CD4-positive, alpha-beta T cell treated with Interleukin-15 for 4 hours (primary cell): ENCODE results near the gene JAKMIP1.
"Not testable (repeated sequence)": the region's sequence is repeated elsewhere in the genome, so short reads cannot be mapped to it uniquely, and the experiment has no call there.

ENCODE experiments used
- DNase-seq: peaks from one replicate; pipeline ENCODE4 v3.0.0-alpha.2; 2020; ENCODE audit warnings: low spot score

Gene JAKMIP1

DNA sequence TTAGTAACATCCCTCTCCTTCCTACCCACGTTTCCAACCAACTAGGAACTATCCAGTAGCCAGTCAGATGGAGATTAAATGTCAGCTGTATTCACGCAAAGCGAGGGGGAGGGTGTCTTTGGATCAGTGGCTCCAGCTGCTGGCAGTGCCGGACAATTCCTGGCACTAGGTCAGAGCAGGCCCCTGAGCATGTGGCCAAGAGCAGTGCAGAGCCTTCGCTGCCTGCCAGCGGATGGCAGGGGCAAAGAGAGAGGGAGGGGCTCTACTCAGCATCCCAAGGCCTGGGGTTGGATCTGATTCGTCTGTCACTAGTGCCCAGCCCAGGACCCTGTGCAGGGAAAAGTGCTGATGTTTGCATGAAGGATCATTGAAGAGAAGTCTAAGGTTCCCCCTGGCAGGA lies 28.7 kb upstream of the JAKMIP1 start:
- DNase-seq = no peak

DNA sequence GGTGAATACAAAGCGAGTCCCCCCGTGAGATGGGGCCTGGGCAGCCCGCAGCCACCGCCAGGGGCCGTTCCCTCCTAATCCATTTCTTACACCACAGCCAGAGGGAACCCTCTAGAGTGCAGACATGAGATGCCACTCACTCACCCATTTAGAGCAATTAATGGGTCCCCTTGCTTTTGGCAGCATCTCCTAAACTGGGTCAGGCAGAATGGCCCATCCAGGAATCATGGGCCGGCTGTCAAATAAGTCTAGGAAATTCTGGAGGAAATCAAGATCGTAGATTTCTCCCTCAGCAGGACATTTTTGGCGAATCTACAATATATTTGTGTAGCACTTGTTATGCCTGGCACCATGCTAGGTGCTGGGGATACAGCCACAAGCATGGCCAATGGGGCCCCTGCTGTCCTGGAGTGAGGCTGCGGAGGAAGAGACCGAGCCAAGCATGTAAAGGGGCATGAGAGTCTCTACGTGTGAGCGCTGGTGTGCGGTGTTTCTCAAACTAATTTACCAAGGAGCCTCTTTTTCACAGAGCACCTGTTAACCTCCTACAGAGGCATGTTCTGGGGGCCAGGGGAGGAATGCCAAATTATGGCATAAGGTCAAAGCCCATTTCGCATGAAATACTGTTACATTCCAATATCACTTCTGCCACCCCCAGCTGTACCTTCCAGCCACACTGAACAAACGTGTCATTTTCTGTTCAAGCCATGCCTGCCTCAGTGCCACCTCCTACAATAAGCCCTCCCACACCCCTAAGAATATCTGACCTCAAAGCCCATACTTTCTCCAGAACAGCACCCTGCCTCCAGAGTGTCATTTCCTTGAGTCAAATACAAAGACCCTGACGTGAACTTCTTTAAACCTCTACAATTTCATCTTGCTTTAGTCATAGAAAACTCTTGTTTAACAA lies 28.1 kb upstream of the JAKMIP1 start:
- no peak for DNase-seq

DNA sequence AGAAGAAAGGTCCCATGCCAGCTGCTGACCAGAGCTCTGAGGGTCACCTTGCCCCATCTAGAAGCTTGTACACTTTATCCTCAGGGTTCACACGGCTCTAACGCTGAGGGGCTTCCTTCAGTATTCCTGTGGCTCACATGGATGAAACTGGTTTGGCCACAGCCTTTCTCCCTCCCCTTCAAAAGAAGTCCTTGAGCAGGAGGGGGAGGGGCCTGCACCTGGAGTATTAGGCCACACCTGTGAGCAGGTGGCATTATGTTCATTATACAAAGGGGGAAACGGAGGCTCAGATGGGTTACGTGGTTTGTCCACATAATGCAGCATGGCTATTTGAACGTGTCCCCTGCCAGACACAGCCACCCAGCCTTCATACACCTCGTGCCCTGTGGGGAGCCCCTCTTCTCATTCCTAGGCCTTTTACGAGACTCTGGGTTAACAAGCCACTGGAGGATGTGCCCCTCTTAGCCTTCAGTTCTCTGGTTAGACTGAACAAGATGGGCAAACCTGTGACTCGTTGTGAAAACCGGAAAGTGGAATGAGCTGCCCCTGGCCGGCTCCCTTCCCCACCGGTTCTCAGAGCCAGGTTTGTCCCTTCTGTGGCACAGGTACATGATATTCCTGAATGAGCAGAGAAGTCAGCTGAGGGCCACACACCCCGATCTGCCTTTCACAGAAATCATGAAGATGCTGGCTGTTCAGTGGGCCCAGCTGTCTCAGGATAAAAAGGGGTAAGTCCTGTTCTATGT lies 27.2 kb upstream of the JAKMIP1 start:
- no peak for DNase-seq

DNA sequence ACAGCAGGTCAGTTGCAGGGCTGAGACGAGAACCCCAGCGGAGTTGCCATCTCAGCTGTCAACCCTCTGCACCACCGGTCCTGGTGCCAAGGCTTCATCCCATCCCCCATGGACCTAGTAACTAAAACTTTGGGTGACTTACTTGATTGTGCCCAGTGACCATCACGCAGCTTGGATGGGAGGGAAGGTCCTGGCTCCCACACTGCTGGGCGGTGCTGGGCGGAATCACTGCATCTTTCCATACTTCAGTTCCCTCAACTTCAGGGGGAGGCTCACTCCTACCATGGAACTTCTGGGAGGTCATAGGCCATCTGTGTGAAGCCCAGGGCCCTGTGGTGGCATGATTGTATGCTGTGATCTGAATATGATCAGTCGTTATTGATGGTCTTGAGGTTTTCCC lies 26.2 kb upstream of the JAKMIP1 start:
- DNase-seq = no peak

DNA sequence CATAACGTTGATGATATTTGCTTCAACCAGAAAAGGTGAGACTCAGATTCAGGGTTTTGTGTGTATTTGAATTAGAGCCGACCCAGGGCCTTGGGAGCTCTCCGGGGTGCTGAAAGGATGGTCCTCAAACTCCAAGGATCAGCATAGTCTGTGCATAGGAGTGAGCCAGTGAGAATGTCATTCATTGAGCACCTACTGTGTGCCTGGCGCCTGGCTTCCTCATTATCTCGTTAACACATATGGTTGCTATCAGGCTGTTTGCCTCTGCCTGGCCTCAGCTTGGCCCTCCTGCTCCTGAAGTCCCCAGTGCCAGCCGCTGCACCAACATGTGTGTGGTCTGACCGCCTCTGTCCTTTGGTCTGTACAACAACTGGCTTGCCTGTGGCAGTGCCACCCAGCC lies 25.1 kb upstream of the JAKMIP1 start:
- no peak for DNase-seq

DNA sequence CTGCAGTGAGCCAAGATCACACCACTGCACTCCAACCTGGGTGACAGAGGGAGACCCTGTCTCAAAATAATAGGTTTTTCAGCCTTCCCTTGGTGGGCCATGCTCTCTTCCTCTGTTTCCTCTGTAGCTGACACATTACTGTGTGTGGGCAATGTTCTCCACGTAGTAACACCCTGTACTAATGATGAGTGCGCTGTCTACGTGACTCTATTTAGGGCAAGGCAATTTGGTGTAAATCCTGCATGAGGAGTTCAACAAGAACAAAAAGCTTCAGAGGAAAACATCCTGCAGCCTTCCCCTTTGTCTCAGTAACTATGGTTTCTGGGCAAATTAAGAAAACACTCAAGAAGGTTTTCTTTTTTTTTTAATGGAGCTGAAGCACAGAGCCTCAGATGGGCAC lies 24.4 kb upstream of the JAKMIP1 start:
- no peak for DNase-seq

DNA sequence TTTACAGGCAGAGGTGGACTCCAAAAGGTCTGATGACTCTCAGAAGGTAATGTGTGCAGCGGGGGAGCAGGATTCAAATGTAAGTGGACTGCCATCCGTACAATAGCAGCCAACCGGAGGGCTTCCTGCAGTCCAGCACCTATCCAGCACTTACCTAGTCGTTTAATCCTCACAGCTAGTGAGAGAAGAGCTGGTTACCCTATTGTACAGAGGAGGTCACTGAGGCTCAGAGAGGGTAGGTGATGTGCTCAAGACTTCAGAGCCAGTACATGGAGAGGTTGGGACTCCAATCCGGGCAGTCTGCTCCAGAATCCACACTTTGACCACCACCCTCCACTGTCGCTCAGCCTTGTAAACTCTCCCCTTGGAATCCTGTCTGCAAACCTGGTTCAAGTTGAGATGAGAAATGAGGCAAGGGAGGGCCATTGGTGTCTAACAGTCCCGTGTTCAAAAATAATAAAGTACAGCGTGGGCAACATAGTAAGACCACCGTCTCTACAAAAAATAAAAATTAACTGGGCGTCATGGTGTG lies 22.5 kb upstream of the JAKMIP1 start:
- no peak for DNase-seq

DNA sequence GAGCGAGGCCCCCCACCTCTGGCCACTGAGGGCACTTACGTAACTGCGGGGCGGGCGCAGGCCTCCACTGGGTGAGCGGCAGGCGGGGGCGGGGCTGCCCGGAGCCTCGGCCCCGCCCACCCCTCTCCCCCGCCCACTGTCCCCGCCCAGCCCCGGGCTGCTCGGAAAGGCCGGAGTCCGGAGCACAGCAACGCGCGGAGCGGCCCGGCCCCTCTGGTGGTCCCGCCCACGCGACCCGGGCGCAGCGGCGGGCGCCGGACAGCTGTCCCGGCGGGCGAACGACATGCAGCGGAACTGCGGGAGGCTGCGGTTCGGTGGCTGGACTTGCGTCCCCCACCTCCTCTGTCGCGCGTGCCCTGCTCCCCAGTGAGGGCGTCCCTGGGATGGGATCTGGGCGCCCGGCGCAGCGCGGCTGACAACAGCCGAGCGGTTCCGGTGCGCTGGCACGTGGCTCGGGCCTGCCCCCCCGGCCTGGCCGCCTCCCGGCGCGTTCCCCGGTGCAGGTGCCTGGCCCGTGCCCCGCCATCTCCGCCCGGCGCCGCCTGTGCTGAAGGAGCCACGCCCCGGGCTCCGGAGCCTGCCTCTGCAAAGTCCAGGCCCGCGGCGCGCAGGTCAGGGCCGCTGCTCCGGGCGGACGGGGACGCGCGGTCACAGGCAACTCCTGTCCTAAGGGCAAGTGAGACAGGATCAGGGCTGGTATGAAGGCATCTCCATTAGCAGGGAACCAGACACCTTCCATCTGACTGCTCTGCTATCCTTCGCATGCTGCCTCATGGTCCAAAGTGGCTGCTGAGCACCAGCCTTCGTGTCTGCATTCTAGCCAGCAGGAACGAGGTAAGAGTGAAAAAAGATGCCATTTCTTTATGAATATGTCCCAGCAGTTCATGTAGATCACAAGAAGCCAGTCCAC lies 21.8 kb upstream of the JAKMIP1 start:
- peak; percentile 11 for DNase-seq

DNA sequence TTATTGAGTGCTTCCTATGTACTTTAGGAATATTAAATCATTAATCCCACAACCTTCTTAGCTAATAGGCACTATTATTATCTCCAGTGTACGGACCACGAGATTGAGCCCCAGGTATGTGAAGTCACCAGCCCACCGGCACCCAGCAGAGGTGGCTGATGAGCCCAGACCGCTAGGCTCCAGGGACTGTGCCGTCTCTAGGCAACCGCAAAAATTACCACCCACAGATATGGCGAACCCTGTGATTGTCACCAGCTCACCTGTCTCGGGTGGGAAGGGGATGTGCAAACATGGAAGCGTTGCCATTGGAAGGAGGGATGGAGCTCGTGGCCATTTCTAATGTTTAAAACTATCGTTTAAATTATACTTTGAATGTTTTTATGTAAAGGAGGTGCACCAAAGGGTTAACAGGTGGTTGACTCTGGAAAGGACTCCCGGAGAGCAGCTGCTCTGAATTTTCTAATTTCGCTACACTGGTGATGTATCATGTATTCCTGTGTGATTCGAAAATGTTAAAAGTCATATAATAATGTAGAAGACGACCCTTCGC lies 21.0 kb upstream of the JAKMIP1 start:
- DNase-seq = no peak

DNA sequence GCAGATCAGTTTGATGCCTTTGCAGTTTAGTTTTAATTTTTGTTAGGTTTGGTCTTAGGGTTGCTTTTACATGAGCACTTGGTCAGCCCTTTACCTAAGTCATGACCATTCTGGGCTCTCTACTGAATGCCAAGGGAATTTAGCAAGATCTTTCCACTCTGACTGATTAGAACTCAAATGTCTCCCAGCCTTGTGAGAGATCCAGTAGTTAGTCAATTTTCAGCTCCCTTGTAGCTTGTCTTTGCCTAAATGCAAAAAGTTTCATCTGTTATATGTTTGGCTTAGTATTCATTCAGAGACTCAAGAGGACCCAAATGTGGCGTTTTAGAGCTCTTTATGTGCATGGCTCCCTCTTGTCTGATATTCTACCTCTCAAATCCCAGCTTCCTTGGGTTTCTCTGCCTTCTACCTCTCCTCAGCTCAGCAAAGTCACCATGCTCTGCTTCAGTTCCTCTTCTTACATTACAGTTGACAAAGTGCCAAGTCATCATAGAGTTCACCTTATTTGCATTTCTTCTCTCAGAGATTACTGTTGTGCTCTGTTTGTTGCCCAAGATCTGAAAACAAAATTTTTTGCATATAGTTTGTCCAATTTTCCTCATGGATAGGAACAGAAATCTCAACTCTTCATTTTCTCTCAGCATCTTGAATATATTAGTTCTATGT lies 17.5 kb upstream of the JAKMIP1 start:
- DNase-seq = no peak

DNA sequence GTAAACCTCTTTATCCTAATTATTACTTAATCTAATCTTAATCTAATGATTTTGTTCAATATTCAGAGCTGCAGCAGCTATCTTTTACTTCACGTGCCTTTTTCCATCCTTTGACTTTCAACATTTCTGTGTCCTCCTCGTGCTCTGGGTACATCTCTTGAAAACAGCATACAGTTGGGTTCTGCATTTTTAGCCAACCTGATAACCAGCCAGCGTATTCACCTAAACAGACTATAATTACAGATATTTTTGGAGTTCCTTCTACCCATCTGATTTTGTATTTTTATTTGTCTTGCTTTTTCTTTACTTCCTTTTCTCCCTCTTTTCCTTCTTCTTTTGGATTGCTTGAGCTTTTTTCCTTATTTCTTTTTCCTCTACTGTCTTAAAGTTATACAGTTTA lies 16.2 kb upstream of the JAKMIP1 start:
- DNase-seq = no peak

DNA sequence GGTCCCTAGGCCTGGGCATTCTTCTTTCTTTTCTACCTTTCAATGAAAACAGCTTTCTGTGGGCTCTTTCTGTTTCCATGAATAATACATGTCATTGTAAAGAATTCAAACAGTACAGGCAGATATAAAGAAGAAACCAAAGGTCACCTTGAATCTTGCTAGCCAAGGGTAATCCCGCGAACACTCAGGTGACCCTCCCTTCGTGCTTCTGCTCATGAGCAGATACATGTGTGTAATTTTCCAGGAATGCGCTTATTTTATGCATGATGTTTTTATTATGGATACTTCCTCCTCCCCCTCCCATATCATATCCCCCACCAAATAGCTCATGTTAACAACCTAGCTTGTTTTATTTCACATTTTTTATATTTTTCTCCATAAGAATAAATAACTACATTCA lies 9.6 kb upstream of the JAKMIP1 start:
- DNase-seq = no peak

DNA sequence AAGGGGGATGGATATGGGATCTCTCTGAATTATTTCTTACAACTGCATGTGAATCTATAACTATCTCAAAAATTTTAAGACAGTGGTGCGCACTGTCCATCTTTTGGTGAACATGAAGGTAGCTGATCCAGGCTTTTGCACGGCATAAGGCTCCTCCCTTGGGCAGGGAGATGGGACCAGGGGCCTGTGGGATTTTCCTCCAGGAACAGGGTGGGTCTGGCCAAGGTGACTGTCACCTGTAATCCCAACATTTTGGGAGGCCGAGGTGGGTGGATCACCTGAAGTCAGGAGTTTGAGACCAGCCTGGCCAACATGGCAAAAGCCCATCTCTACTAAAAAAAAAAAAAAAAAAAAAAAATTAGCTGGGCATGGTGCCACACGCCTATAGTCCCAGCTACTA lies 8.9 kb upstream of the JAKMIP1 start:
- not testable (repeated sequence) for DNase-seq

DNA sequence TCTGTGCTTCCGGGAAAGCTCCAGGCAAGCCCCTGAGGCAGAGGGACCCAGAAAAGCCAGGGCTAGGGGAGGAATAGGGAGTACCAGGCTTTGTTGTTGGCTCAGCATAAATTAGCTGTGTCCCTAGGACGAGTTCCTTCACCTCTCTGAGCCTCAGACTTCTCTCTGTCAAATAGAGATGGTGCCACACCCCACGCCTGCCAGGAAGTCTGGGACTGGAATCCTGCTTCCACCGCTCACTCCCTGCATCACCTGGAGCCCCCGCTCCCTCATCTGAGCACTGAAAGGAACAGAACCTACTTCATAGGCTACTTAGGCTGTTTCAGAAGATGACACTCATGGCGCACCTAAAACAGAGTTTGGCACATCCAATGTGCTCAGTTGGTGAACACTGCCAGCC lies 8.1 kb upstream of the JAKMIP1 start:
- no peak for DNase-seq

DNA sequence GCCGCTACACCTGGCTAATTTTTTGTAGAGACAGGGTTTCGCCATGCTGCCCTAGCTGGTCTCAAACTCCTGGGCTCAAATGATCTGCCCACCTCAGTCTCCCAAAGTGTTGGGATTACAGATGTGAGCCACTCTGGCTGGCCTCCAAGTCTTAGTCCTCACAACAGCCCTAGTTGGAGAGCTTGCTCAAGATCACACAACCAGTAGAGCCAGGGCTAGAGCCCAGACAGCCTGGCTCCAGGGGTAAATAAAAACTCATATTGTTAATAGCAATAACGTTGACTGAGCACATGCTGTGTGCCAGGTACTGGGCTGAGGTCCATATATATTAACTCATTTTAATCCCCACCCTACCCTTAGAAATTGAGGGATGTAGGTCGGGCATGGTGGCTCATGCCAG lies 7.3 kb upstream of the JAKMIP1 start:
- DNase-seq = no peak

DNA sequence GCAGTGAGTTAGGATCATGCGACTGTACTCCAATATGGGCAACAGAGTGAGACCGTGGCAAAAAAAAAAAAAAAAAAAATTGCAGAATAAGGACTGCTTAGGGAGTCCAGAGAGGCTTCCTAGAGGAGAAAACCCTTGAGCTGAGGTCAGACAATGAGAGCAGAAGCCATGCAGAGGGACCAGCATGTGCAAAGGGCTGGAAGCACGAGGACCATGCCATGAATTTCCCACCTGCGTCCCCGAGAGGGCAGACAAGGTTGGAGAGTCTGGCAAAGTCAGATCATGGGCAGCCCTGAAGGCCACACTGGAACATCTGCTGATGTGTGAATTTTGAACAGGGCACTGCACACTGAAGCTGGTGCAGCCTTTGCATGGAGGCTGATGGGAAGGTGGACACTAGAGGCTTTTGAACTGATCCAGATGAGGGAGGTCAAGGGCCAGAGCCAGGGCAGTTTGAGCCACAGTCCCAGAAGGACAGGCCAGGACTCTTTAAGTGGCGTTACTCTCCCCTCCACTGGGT lies 6.5 kb upstream of the JAKMIP1 start:
- DNase-seq = no peak

DNA sequence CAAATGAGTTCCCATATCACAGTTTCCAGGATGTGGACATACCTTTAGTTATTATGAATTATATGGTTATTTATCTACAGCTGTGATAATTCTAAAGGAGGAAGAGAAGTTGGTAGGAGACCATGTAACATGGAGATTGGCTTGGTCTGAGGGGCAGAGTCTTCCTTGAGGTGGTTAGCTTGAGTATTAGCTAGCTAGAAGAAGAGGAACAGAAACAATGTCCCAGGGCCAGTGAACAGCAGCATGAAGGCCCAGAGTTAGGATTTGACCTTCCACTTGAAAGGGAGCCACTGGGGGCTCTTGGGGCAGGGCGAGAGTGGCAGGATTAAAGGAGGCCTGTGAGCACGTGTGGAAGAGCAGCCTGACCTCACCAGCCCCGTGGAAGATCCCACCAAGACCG lies 5.6 kb upstream of the JAKMIP1 start:
- DNase-seq = no peak

DNA sequence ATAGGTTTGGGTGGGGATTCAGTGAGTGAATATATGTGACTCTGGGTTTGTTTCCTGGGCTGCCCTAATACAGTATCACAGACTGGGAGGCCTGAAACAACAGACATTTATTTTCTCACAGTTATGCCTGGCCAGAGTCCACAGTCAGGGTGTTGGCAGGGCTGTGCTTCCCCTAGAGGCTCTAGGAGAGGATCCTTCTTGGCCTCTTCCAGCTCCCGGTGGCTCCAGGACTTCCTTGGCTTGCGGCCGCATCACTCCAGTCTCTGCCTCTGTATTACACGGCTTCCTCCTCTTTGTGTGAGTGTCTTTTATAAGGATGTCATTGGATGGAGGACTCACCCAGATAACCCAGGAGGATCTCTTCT lies 5.2 kb upstream of the JAKMIP1 start:
- DNase-seq = no peak

DNA sequence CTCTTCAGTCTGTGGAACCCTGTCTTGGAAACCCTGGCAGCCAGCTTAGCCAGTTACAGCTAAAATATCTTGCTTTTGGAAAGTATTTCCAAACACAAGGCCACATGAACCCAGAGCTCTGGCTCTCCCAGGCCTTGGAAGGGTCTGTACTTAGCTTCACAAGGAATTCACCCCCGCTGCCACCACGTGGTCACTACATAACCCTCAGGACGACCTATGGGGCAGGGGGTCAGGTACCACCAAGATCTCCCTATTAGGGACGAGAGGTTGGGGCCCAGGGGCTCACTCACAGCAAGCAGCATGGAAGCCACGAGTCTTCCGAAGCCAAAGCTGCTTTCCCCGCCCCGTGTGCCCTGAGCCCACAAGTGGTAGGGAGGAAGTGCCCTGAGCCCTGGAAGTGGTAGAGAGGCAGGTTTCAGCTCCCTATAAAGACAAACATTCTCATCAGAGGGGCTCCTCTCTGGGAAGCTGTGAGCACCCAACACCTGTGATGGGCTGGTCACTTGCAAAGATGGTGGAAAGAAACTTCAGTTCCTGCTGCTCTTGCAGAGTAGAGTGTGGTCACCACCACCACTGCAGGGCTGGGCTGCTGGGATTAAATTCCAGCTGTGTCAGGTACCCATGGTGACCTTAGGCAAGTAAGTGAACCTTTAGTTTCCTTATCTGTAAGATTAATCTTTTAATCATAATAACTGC lies 4.7 kb upstream of the JAKMIP1 start:
- DNase-seq = no peak

DNA sequence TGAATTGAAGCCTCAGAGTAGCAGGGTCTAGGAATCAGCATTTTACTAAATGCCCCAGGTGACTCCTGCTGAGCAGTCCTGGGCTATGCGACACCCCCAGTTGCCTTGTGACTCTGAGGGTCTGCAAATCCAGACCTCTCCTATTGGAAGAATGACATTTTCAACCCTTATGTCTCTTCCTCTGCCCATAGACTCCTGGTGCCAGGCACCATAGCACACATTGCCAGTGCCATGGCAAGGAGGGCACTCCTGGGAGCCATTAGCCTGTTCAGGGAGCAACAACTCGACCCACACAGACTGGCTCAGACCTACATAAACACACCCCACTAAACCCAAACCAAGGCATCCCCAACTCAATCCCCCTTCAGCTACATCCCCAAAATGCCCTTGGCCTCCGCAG lies 3.7 kb upstream of the JAKMIP1 start:
- no peak for DNase-seq
